Fibroblast of the conjunctiva (primary cell): ENCODE data around the gene COL4A2.
"Not testable (repeated sequence)": the region's sequence is repeated elsewhere in the genome, so short reads cannot be mapped to it uniquely, and the experiment has no call there.

ENCODE experiments used
- DNase-seq: peaks from one replicate; pipeline ENCODE4 v3.0.0-alpha.2; 2010; ENCODE audit warnings: low read depth

The COL4A2 gene

GRCh38 chr13:110440946-110441731, 134.1 kb downstream of the COL4A2 start:
- no peak for DNase-seq

- DNase-seq = no peak
These were observed 136.0 kb downstream of the COL4A2 start for GRCh38 chr13:110442930-110443621.

GRCh38 chr13:110443622-110444225, 136.6 kb downstream of the COL4A2 start:
- DNase-seq = no peak

GRCh38 chr13:110444226-110444653, 137.2 kb downstream of the COL4A2 start:
- no peak for DNase-seq

GRCh38 chr13:110445183-110445582, 138.1 kb downstream of the COL4A2 start:
- no peak for DNase-seq

GRCh38 chr13:110445722-110446574, 138.9 kb downstream of the COL4A2 start:
- DNase-seq = no peak

- DNase-seq = no peak
These were observed 139.4 kb downstream of the COL4A2 start for GRCh38 chr13:110446575-110446890.

- peak; percentile 84 for DNase-seq
These were observed 140.0 kb downstream of the COL4A2 start for GRCh38 chr13:110447058-110447511.

GRCh38 chr13:110447801-110448200, 140.7 kb downstream of the COL4A2 start:
- no peak for DNase-seq

- DNase-seq = no peak
These were observed 141.1 kb downstream of the COL4A2 start for GRCh38 chr13:110448230-110448629.

GRCh38 chr13:110448677-110449076, 141.6 kb downstream of the COL4A2 start:
- DNase-seq = no peak

- no peak for DNase-seq
These were observed 142.3 kb downstream of the COL4A2 start for GRCh38 chr13:110449219-110450015.

- DNase-seq = no peak
These were observed 143.2 kb downstream of the COL4A2 start for GRCh38 chr13:110450016-110450900.

- DNase-seq = no peak
These were observed 144.1 kb downstream of the COL4A2 start for GRCh38 chr13:110450941-110451730.

- not testable (repeated sequence) for DNase-seq
These were observed 146.0 kb downstream of the COL4A2 start for GRCh38 chr13:110453091-110453490.

GRCh38 chr13:110453797-110454196, 146.7 kb downstream of the COL4A2 start:
- no peak for DNase-seq

GRCh38 chr13:110454227-110454859, 147.3 kb downstream of the COL4A2 start:
- DNase-seq = no peak

- DNase-seq = no peak
These were observed 147.9 kb downstream of the COL4A2 start for GRCh38 chr13:110454956-110455355.

- DNase-seq = no peak
These were observed 148.4 kb downstream of the COL4A2 start for GRCh38 chr13:110455444-110455843.
